ENCODE measurements around the gene THADA.

Gene THADA

GRCh38 chr2:43515807-43516497, 79.9 kb downstream of the THADA start:
- no peaks in the 10 kb centered on the region for H3K9me3 ChIP-seq (ENCODE audit: low read length)
- no peak overlapping the region for H3K4me3 ChIP-seq (ENCODE audit: low read depth, low read length, poor library complexity, severe bottlenecking)
- no peak overlapping the region for H3K9ac ChIP-seq (ENCODE audit: low read length)
- H3K27me3 ChIP-seq (ENCODE audit: insufficient read depth, low read length): no peaks in the 10 kb centered on the region
- H3F3A ChIP-seq (ENCODE audit: insufficient read depth, low read length): no peaks in the 10 kb centered on the region; the same call in 1 of the 2 replicates
- H3K4me1 ChIP-seq (ENCODE audit: insufficient read depth, low read length, severe bottlenecking): peaks cover 12% of the 10 kb centered on the region
- H3K79me2 ChIP-seq (ENCODE audit: insufficient read depth, low read length): no peaks in the 10 kb centered on the region
- H3K4me2 ChIP-seq (ENCODE audit: low read length): no peak overlapping the region
- no peaks in the 10 kb centered on the region for H4K20me1 ChIP-seq (ENCODE audit: insufficient read depth, low read length)
- no peak overlapping the region for H3K27ac ChIP-seq (ENCODE audit: low read depth, low read length, poor library complexity, severe bottlenecking)
- H3K36me3 ChIP-seq (ENCODE audit: insufficient read depth, low read length): peaks cover 15% of the 10 kb centered on the region
- no peaks in the 10 kb centered on the region for H3K9me2 ChIP-seq (ENCODE audit: low read depth, low read length)
- no peak for TF ChIP-seq EZH2 (IDR thresholded peaks at IDR 0.05; ENCODE audit: borderline replicate concordance, low read length)
- TF ChIP-seq, protein P1, sequence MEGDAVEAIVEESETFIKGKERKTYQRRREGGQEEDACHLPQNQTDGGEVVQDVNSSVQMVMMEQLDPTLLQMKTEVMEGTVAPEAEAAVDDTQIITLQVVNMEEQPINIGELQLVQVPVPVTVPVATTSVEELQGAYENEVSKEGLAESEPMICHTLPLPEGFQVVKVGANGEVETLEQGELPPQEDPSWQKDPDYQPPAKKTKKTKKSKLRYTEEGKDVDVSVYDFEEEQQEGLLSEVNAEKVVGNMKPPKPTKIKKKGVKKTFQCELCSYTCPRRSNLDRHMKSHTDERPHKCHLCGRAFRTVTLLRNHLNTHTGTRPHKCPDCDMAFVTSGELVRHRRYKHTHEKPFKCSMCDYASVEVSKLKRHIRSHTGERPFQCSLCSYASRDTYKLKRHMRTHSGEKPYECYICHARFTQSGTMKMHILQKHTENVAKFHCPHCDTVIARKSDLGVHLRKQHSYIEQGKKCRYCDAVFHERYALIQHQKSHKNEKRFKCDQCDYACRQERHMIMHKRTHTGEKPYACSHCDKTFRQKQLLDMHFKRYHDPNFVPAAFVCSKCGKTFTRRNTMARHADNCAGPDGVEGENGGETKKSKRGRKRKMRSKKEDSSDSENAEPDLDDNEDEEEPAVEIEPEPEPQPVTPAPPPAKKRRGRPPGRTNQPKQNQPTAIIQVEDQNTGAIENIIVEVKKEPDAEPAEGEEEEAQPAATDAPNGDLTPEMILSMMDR (IDR thresholded peaks at IDR 0.05; ENCODE audit: low read length): no peak
- peak overlapping the region; percentile 10; the same call in 1 of the 2 replicates for H2AFZ ChIP-seq (ENCODE audit: low read length)

DNA sequence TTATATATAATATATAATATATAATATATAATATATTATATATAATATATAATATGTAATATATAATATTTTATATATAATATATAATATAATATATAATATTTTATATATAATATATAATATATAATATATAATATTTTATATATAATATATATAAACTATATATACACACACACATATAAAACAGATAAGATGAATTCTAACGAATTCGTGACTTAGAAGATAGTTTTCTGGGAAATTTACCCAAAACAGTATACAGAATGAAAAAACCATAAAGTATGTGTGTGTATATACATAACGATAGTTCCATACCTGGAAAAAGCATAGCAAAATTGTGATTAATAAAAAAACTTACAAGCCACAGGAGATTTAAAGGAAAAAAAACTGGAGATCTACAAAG, 80.6 kb downstream of the THADA start:
- Histone ChIP-seq H3K4me1 (ENCODE audit: insufficient read depth, low read length, severe bottlenecking) (peaks cover 12% of the 10 kb centered on the region), H3F3A (ENCODE audit: insufficient read depth, low read length) (no peaks in the 10 kb centered on the region; the same call in 1 of the 2 replicates), H2AFZ (ENCODE audit: low read length) (no peak overlapping the region), H4K20me1 (ENCODE audit: insufficient read depth, low read length) (no peaks in the 10 kb centered on the region), H3K9me2 (ENCODE audit: low read depth, low read length) (no peaks in the 10 kb centered on the region), H3K9me3 (ENCODE audit: low read length) (no peaks in the 10 kb centered on the region), H3K27me3 (ENCODE audit: insufficient read depth, low read length) (no peaks in the 10 kb centered on the region), H3K79me2 (ENCODE audit: insufficient read depth, low read length) (no peaks in the 10 kb centered on the region), H3K36me3 (ENCODE audit: insufficient read depth, low read length) (peaks cover 15% of the 10 kb centered on the region), H3K27ac (ENCODE audit: low read depth, low read length, poor library complexity, severe bottlenecking) (no peak overlapping the region), H3K9ac (ENCODE audit: low read length) (no peak overlapping the region), H3K4me3 (ENCODE audit: low read depth, low read length, poor library complexity, severe bottlenecking) (no peak overlapping the region), H3K4me2 (ENCODE audit: low read length) (no peak overlapping the region)
- TF ChIP-seq, protein P1 (IDR thresholded peaks at IDR 0.05; ENCODE audit: low read length): no peak
- TF ChIP-seq EZH2 (IDR thresholded peaks at IDR 0.05; ENCODE audit: borderline replicate concordance, low read length): no peak

- no peaks in the 10 kb centered on the region for H3K9me2 ChIP-seq (ENCODE audit: low read depth, low read length)
- no peaks in the 10 kb centered on the region for H3K27me3 ChIP-seq (ENCODE audit: insufficient read depth, low read length)
- H2AFZ ChIP-seq (ENCODE audit: low read length): no peak overlapping the region
- no peak for TF ChIP-seq EZH2 (IDR thresholded peaks at IDR 0.05; ENCODE audit: borderline replicate concordance, low read length)
- TF ChIP-seq, protein P1 (IDR thresholded peaks at IDR 0.05; ENCODE audit: low read length): no peak
- H3K36me3 ChIP-seq (ENCODE audit: insufficient read depth, low read length): peaks cover 15% of the 10 kb centered on the region
- H3K4me3 ChIP-seq (ENCODE audit: low read depth, low read length, poor library complexity, severe bottlenecking): no peak overlapping the region
- H3K4me2 ChIP-seq (ENCODE audit: low read length): no peak overlapping the region
- peaks cover 12% of the 10 kb centered on the region for H3K4me1 ChIP-seq (ENCODE audit: insufficient read depth, low read length, severe bottlenecking)
- no peaks in the 10 kb centered on the region for H3K9me3 ChIP-seq (ENCODE audit: low read length)
- H3K9ac ChIP-seq (ENCODE audit: low read length): no peak overlapping the region
- no peaks in the 10 kb centered on the region; the same call in 1 of the 2 replicates for H3F3A ChIP-seq (ENCODE audit: insufficient read depth, low read length)
- no peaks in the 10 kb centered on the region for H3K79me2 ChIP-seq (ENCODE audit: insufficient read depth, low read length)
- H4K20me1 ChIP-seq (ENCODE audit: insufficient read depth, low read length): no peaks in the 10 kb centered on the region
- no peak overlapping the region for H3K27ac ChIP-seq (ENCODE audit: low read depth, low read length, poor library complexity, severe bottlenecking)
Measured at GRCh38 chr2:43513796-43514195, 82.0 kb downstream of the THADA start.
